A549 (cell line): ENCODE measurements around the gene IRX3. TPM values are rescaled to one million over a fixed set of nuclear protein-coding genes. Genes with fewer than 3 reads are reported as not detected.

Source experiments
- ATAC-seq, 2 experiments: fragments of 200-7000 bp in 1 of 2; fragments of >200 bp in 1 of 2; cut with Nextera tagmentation in 1 of 2; cut with Tn5 transposase in 1 of 2; 3 replicates each; pipeline versions ENCODE4 v1.8.0 to v1.9.1; 2018 to 2020; ENCODE audit warnings: mild to moderate bottlenecking in 1 of 2, moderate library complexity in 1 of 2
- CTCF ChIA-PET: fragments of 300-600 bp; sonication (Branson Sonifier 250); formaldehyde crosslinking; extraction: SDS; loops from one replicate; lab custom pipeline; 2021; ENCODE audit warnings: antibody characterized with exemption, inconsistent platforms; lab: Yijun Ruan, JAX
- POLR2A ChIA-PET: fragments of 350-600 bp; formaldehyde crosslinking; extraction: SDS; loops from one replicate; lab custom pipeline; 2021; ENCODE audit warnings: antibody characterized with exemption, inconsistent platforms; lab: Yijun Ruan, JAX
- DNase-seq, 2 experiments: peaks; one replicate each; pipeline versions ENCODE4 v3.0.0 to v3.0.0-alpha.2; 2011 to 2016; ENCODE audit warnings: low read depth in 1 of 2, low spot score in 1 of 2
- FAIRE-seq: peaks from 2 replicates; lab custom pipeline; 2011; peaks lifted over from hg19 to GRCh38; lab: Jason Lieb, UNC
- H3K27ac ChIP-seq, 2 experiments: fragments of >200 bp; sonication (Bioruptor Twin); formaldehyde crosslinking; 3 replicates each; pipeline ENCODE4 v1.5.1; 2016 to 2017
- H3K4me1 ChIP-seq: fragments of >200 bp; sonication (Bioruptor Twin); formaldehyde crosslinking; 3 replicates; pipeline ENCODE4 v1.6.1; 2016
- H3K4me2 ChIP-seq: fragments of >200 bp; sonication (Bioruptor Twin); formaldehyde crosslinking; 3 replicates; pipeline ENCODE4 v1.6.1; 2016
- H3K4me3 ChIP-seq: fragments of >200 bp; sonication (Bioruptor Twin); formaldehyde crosslinking; 3 replicates; pipeline ENCODE4 v1.5.1; 2016
- H3K9me3 ChIP-seq: fragments of >200 bp; sonication (Bioruptor Twin); formaldehyde crosslinking; 3 replicates; pipeline ENCODE4 v1.6.1; 2016
- BCL3 ChIP-seq: fragments of >200 bp; sonication (Bioruptor Twin); formaldehyde crosslinking; IDR thresholded peaks from 3 replicates; pipeline ENCODE4 v1.6.1; 2016
- CHD2 ChIP-seq: fragments of 150-350 bp; IDR thresholded peaks from 2 replicates; pipeline ENCODE4 v1.6.1; 2014; ENCODE audit warnings: low read length; ENCODE audit not compliant: partially characterized antibody
- CHD4 ChIP-seq: fragments of 200-600 bp; sonication (generic); IDR thresholded peaks from 2 replicates; pipeline ENCODE4 v1.6.1; 2016; ENCODE audit warnings: antibody characterized with exemption, mild to moderate bottlenecking, borderline replicate concordance
- EHF ChIP-seq: fragments of 250-450 bp; sonication (Bioruptor Pico); IDR thresholded peaks from 2 replicates; pipeline ENCODE4 v1.5.0; 2020; ENCODE audit warnings: mild to moderate bottlenecking
- EHMT2 ChIP-seq: fragments of 200-600 bp; sonication (generic); IDR thresholded peaks from 2 replicates; pipeline ENCODE4 v1.6.1; 2016; ENCODE audit warnings: antibody characterized with exemption, low read depth, mild to moderate bottlenecking, moderate library complexity
- ELK1 ChIP-seq: fragments of 150-350 bp; IDR thresholded peaks from 2 replicates; pipeline ENCODE4 v1.6.1; 2014; ENCODE audit warnings: low read depth, mild to moderate bottlenecking, low read length
- EP300 ChIP-seq, 2 experiments: fragments of >200 bp; sonication (Bioruptor Twin); formaldehyde crosslinking; IDR thresholded peaks; 2 replicates in 1 of 2; 3 replicates in 1 of 2; pipeline ENCODE4 v1.6.1; 2016 to 2017
- FOXS1 ChIP-seq: fragments of 250-450 bp; sonication (Bioruptor Pico); IDR thresholded peaks from 2 replicates; pipeline ENCODE4 v1.5.0; 2020; ENCODE audit warnings: mild to moderate bottlenecking, moderate library complexity
- HDAC2 ChIP-seq: fragments of 200-600 bp; sonication (generic); IDR thresholded peaks from 2 replicates; pipeline ENCODE4 v1.6.1; 2016
- HOXA7 ChIP-seq: fragments of 250-450 bp; sonication (Bioruptor Pico); IDR thresholded peaks from 2 replicates; pipeline ENCODE4 v1.5.0; 2020; ENCODE audit warnings: mild to moderate bottlenecking, moderate library complexity
- JUN ChIP-seq, 2 experiments: fragments of >200 bp; sonication (Bioruptor Twin); formaldehyde crosslinking; IDR thresholded peaks; 2 replicates in 1 of 2; 3 replicates in 1 of 2; pipeline ENCODE4 v1.6.1; 2016 to 2017
- KDM1A ChIP-seq: fragments of 200-600 bp; sonication (generic); IDR thresholded peaks from 2 replicates; pipeline ENCODE4 v1.6.1; 2016; ENCODE audit warnings: low read depth, mild to moderate bottlenecking
- MAFK ChIP-seq: fragments of 450-650 bp; IDR thresholded peaks from 2 replicates; pipeline ENCODE4 v1.6.1; 2014; ENCODE audit not compliant: partially characterized antibody
- MYC ChIP-seq: IDR thresholded peaks from 2 replicates; pipeline ENCODE4 v1.6.1; 2012; ENCODE audit warnings: mild to moderate bottlenecking, inconsistent platforms, low read length, improper control_type of control experiment, borderline replicate concordance
- NFE2L2 ChIP-seq: fragments of 150-350 bp; conservative IDR thresholded peaks from 2 replicates; pipeline ENCODE4 v1.6.1; 2014; ENCODE audit warnings: low read length
- NR3C1 ChIP-seq: fragments of >200 bp; sonication (Bioruptor Twin); formaldehyde crosslinking; IDR thresholded peaks from 3 replicates; pipeline ENCODE4 v1.6.1; 2017
- PBX3 ChIP-seq: IDR thresholded peaks from 2 replicates; pipeline ENCODE4 v1.6.1; 2012
- POLR2A ChIP-seq: IDR thresholded peaks from 2 replicates; pipeline ENCODE4 v1.6.1; 2012; ENCODE audit warnings: mild to moderate bottlenecking, low read length
- RAD21 ChIP-seq, 2 experiments: fragments of >200 bp in 1 of 2; sonication (Bioruptor Twin) in 1 of 2; formaldehyde crosslinking in 1 of 2; IDR thresholded peaks in 1 of 2; conservative IDR thresholded peaks in 1 of 2; 2 replicates in 1 of 2; 3 replicates in 1 of 2; pipeline ENCODE4 v1.6.1; 2012 to 2018; ENCODE audit warnings: inconsistent platforms in 1 of 2
- TFCP2L1 ChIP-seq: fragments of 250-450 bp; sonication (Bioruptor Pico); IDR thresholded peaks from 2 replicates; pipeline ENCODE4 v1.5.0; 2021; ENCODE audit warnings: mild to moderate bottlenecking
- WGBS: methylation state at CpG from one replicate; pipeline ENCODE4 v1.1.6; 2017; ENCODE audit errors: missing lambda C conversion rate; 5-methylcytosine and 5-hydroxymethylcytosine counted together
- polyA plus RNA-seq, 4 experiments: library from polyadenylated mRNA; depleted of rRNA in 3 of 4; stranded (reverse); fragments of >200 nt; fragmentation: RNase III in 1 of 4; extraction: RNeasy Plus Mini Kit Qiagen cat#74134 plus additional on column Dnase treatment in 1 of 4; gene quantifications; 2 replicates in 3 of 4; 3 replicates in 1 of 4; pipeline ENCODE4 v1.2.3, GENCODE V29; 2011 to 2017
- TF ChIP-seq, protein P1 (sequence below): fragments of >200 bp; sonication (Bioruptor Twin); formaldehyde crosslinking; IDR thresholded peaks from 3 replicates; pipeline ENCODE4 v1.5.1; 2016

IRX3 gene
- polyA plus RNA-seq, 2 of the 4 experiments (the other 2 are of a cell fraction) = 1.7 to 3.2 TPM

DNA sequence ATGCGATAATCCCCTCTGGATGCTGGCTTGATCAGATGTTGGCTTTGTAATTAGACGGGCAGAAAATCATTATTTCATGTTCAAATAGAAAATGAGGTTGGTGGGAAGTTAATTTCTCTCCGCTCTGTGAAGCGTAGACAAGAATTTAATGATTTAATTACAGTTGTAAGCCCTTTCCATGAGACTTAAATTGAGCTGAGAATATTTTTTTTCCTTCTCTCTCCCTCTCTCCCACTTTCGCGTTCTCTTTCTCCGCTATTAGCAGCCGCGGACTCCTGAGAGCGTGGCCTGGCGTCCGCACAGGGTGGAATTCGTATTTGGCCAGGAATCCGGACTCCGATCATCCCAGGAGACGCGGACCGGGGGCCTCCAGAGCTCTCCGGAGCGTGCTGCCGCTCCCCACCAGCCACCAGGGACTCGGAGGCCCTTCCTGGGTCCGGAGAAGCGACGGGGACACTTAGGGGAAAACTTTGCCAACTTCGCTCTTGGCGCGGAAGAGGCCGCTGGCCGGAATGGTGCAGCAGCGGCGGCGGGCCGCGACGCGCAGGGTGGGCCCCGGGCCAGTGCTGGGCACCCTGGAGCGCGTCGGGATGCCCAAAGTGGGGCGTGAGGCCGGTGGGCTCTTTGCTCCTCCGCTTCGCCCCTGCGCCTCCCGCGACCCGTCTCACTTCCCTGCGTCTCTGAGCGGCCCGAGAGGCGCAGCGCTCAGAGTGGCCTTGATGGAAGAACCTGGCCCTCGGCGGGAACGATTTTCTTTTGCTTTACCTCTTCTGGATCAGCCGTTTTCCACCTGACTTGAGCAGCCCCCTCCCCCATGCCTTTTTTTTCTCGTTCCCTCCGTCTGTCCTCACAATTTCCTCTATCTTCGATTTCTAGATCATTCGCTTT is 3.6 kb upstream of the IRX3 start:
- FAIRE-seq (no peak), DNase-seq (no peak), ATAC-seq (no peak)
- CTCF ChIA-PET = no interaction called here
- no peak overlapping the region for H3K4me2 ChIP-seq
- POLR2A ChIA-PET = no interaction called here
- WGBS = 85% methylated on average over 57 of the region's 62 CpGs
- no peak overlapping the region for H3K4me3 ChIP-seq
- H3K27ac ChIP-seq = no peak overlapping the region
- peaks cover 3% of the 10 kb centered on the region; the same call in 1 of the 3 replicates for H3K9me3 ChIP-seq
- TF ChIP-seq HDAC2 (no peak), ELK1 (no peak), CHD2 (no peak), CHD4 (no peak), BCL3 (no peak), FOXS1 (no peak), MAFK (no peak), PBX3 (no peak), EHMT2 (no peak), JUN (IDR thresholded peaks at IDR 0.05) (no peak), TFCP2L1 (no peak), RAD21 (conservative IDR thresholded peaks at IDR 0.05 in 1 of 2, IDR thresholded peaks at IDR 0.05 in 1 of 2) (no peak)
- TF ChIP-seq, protein P1, sequence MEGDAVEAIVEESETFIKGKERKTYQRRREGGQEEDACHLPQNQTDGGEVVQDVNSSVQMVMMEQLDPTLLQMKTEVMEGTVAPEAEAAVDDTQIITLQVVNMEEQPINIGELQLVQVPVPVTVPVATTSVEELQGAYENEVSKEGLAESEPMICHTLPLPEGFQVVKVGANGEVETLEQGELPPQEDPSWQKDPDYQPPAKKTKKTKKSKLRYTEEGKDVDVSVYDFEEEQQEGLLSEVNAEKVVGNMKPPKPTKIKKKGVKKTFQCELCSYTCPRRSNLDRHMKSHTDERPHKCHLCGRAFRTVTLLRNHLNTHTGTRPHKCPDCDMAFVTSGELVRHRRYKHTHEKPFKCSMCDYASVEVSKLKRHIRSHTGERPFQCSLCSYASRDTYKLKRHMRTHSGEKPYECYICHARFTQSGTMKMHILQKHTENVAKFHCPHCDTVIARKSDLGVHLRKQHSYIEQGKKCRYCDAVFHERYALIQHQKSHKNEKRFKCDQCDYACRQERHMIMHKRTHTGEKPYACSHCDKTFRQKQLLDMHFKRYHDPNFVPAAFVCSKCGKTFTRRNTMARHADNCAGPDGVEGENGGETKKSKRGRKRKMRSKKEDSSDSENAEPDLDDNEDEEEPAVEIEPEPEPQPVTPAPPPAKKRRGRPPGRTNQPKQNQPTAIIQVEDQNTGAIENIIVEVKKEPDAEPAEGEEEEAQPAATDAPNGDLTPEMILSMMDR = no peak
- no peaks in the 10 kb centered on the region for H3K4me1 ChIP-seq

DNA sequence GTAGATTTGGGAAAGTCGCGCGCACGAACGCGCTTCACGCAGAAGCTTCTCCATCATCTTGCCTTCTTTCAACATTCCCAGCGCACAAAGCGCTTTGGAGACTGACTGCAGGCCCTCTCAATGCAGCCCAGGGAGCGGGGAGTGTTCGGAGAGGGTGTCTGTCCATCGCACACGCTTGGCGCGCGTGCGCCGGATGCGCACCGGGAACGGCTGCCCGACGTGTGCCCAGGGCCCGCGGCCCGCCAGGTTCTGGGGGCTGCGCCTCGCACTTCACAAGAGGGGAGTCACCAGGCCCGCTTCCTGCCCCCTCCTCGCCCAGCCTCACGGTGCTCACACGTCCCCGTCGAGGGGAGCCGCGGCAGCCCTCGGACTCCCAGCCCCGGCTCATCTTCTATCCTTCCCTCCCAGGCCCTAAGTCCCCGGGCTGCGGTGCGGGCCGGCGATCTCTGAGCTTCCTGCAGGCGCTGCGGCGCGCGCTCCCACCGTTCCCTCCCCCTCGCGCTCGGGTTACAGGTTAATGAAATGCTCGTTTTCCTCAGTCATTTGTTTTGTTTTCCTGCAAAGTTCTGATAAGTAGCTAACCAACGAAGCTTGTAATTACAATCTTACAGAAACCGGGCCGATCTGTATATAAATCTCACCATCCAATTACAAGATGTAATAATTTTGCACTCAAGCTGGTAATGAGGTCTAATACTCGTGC is 2.8 kb upstream of the IRX3 start:
- POLR2A ChIA-PET = no interaction called here

More for the DNA sequence above, 2.8 kb upstream of the IRX3 start:
- ATAC-seq (no peak), FAIRE-seq (no peak), DNase-seq (no peak)
- Histone ChIP-seq H3K27ac (no peak overlapping the region), H3K4me2 (no peak overlapping the region), H3K4me3 (no peak overlapping the region), H3K4me1 (0 out of 3 replicates have a peak, but pooled peaks cover 4% of the 10 kb centered on the region), H3K9me3 (no peaks in the 10 kb centered on the region)
- TF ChIP-seq KDM1A (no peak), NFE2L2 (no peak), MYC (no peak), POLR2A (no peak), EHF (CRISPR knock-in tag) (no peak), CHD2 (no peak), HDAC2 (no peak), HOXA7 (no peak), EP300 (IDR thresholded peaks at IDR 0.05) (no peak), CHD4 (no peak), NR3C1 (no peak)
- TF ChIP-seq, protein P1 = no peak
- CTCF ChIA-PET = interaction anchor here (0.5 kb wide), 1 partner anchor 653 kb away, joined by 3 read pairs; no protein-coding TSS in a partner anchor
- 88% methylated on average over 57 of the region's 57 CpGs for WGBS
